Stimulated activated naive B cell treated with anti-CD40 and anti-IgM and Interleukin-4, amounts not matched to agents 10 μg/mL and 1 μg/mL and 100 μg/mL, for 72 hours (primary cell): ENCODE measurements around the gene SFTPA2.
"Not testable (repeated sequence)": the region's sequence is repeated elsewhere in the genome, so short reads cannot be mapped to it uniquely, and the experiment has no call there.

Experiments
- ATAC-seq, 2 donors: fragments of 150-1000 bp; cut with Tn5 transposase; replicated peaks; 2 replicates each; pipeline ENCODE4 v1.10.0; 2021; ENCODE audit warnings: moderate library complexity in 1 of 2
- DNase-seq: peaks from one replicate; pipeline ENCODE4 v3.0.0; 2021
- H3K27ac Mint-ChIP-seq: one replicate; pipeline ENCODE4 v1.8.0; 2022; ENCODE audit warnings: mild to moderate bottlenecking, mixed read lengths
- H3K27me3 Mint-ChIP-seq, 2 donors: one replicate each; pipeline ENCODE4 v1.8.0; 2022; ENCODE audit warnings: mixed read lengths in 2 of 2
- H3K36me3 Mint-ChIP-seq, 2 donors: one replicate each; pipeline ENCODE4 v1.8.0; 2022; ENCODE audit warnings: mixed read lengths in 2 of 2, mild to moderate bottlenecking in 1 of 2
- H3K4me1 Mint-ChIP-seq, 2 donors: one replicate each; pipeline ENCODE4 v1.8.0; 2022; ENCODE audit warnings: mixed read lengths in 2 of 2, mild to moderate bottlenecking in 1 of 2
- H3K4me3 Mint-ChIP-seq, 2 donors: one replicate each; pipeline ENCODE4 v1.8.0; 2022; ENCODE audit warnings: mild to moderate bottlenecking in 2 of 2, mixed read lengths in 2 of 2, moderate library complexity in 1 of 2
- H3K9me3 Mint-ChIP-seq, 2 donors: one replicate each; pipeline ENCODE4 v1.8.0; 2022; ENCODE audit warnings: mixed read lengths in 2 of 2, mild to moderate bottlenecking in 1 of 2

Gene SFTPA2

GRCh38 chr10:79544926-79545659 is 15.1 kb downstream of the SFTPA2 start:
- H3K27me3 Mint-ChIP-seq, result peaks cover 0 to 11% of the 10 kb centered on the region in 2 donors
- not testable (repeated sequence) for H3K36me3 Mint-ChIP-seq, H3K27ac Mint-ChIP-seq, H3K4me1 Mint-ChIP-seq, DNase-seq, H3K4me3 Mint-ChIP-seq, ATAC-seq, H3K9me3 Mint-ChIP-seq

DNA sequence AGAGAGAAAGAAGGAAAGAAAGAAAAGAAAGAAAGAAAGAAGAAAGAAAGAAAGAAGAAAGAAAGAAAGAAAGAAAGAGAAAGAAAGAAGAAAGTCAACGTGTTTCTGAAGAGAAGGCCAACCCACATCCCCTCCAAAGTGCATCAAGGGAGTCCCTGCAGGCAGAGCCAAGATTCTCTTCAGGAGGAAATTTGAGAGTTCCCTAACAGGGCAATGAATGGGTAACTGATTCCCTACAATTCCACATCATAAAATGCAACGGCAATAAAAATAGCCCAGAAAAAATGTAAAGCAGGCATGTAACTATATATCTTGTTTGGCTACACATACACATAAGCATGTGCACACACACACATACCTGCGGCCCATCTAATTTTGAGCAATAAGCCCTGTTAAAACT is 15.8 kb downstream of the SFTPA2 start:
- not testable (repeated sequence) for DNase-seq, H3K4me3 Mint-ChIP-seq, H3K9me3 Mint-ChIP-seq, H3K27ac Mint-ChIP-seq, H3K36me3 Mint-ChIP-seq, ATAC-seq, H3K4me1 Mint-ChIP-seq
- H3K27me3 Mint-ChIP-seq, result peaks cover 0 to 11% of the 10 kb centered on the region in 2 donors

- Mint-ChIP-seq H3K9me3 (peaks cover 0 to 6% of the 10 kb centered on the region in 2 donors), H3K27me3 (peaks cover 0 to 6% of the 10 kb centered on the region in 2 donors), H3K4me3 (no peak overlapping the region), H3K36me3 (no peaks in the 10 kb centered on the region), H3K4me1 (no peaks in the 10 kb centered on the region), H3K27ac (no peak overlapping the region)
- DNase-seq (no peak), ATAC-seq (no peak)
Observed at GRCh38 chr10:79542626-79543025, 17.6 kb downstream of the SFTPA2 start.

- not testable (repeated sequence) for H3K9me3 Mint-ChIP-seq, H3K4me1 Mint-ChIP-seq, H3K36me3 Mint-ChIP-seq, H3K4me3 Mint-ChIP-seq, DNase-seq, H3K27ac Mint-ChIP-seq, H3K27me3 Mint-ChIP-seq
- ATAC-seq, result peak; percentile 52 to 84
Observed at GRCh38 chr10:79540930-79541329, 19.3 kb downstream of the SFTPA2 start.

DNA sequence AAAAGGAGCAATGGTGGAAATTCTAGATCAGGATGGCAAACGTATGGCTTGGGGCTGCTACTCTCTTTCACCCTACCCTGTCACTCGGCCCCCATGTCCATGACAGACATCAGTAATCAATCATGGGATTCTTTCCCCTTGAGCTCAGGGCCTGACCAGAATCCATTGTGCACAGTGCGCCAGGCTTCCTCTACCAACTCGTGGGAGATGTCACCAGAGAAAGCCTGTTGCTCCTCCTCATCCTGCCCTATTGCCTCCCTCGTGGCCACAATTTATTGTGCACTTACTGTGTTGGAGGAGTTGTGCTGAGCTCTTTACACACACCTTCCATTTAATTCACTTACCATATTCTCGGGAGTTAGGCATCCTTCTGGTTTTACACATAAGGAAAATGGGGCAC is 21.9 kb downstream of the SFTPA2 start:
- H3K27ac Mint-ChIP-seq, H3K4me1 Mint-ChIP-seq, DNase-seq, ATAC-seq, H3K27me3 Mint-ChIP-seq, H3K4me3 Mint-ChIP-seq, H3K36me3 Mint-ChIP-seq, H3K9me3 Mint-ChIP-seq: not testable (repeated sequence)

GRCh38 chr10:79533903-79534175 is 26.4 kb downstream of the SFTPA2 start:
- H3K4me3 Mint-ChIP-seq, H3K36me3 Mint-ChIP-seq, H3K27me3 Mint-ChIP-seq, DNase-seq, H3K27ac Mint-ChIP-seq, H3K9me3 Mint-ChIP-seq, ATAC-seq, H3K4me1 Mint-ChIP-seq: not testable (repeated sequence)

- H3K36me3 Mint-ChIP-seq, H3K27me3 Mint-ChIP-seq, H3K9me3 Mint-ChIP-seq, H3K4me1 Mint-ChIP-seq, H3K27ac Mint-ChIP-seq, DNase-seq, H3K4me3 Mint-ChIP-seq: not testable (repeated sequence)
- peak; percentile 75 to 82 for ATAC-seq
Observed at GRCh38 chr10:79533142-79533902, 26.9 kb downstream of the SFTPA2 start.

DNA sequence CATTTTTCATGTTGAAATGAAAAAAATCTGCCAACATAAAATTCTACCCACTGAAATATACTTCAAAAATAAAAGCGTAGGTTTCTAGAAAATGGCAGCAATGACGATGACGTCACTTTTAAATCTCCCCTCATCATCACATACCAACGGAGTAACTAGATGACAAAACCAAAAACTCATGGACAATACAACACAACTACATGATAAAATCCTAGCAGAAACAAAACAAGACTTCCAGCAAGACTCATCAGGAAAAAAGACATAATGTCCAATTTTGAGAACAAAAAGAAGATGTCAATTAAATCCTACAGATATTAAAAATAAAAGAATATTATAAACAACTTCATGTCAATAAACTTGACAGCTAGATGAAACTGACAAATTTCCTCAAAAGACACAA is 31.9 kb downstream of the SFTPA2 start:
- not testable (repeated sequence) for ATAC-seq, H3K9me3 Mint-ChIP-seq, H3K4me1 Mint-ChIP-seq, H3K4me3 Mint-ChIP-seq, H3K27ac Mint-ChIP-seq, H3K27me3 Mint-ChIP-seq, DNase-seq, H3K36me3 Mint-ChIP-seq

GRCh38 chr10:79525049-79525710 is 35.0 kb downstream of the SFTPA2 start:
- peak in 1 of 2 donors; percentile 68 for ATAC-seq
- H3K27me3 Mint-ChIP-seq, H3K9me3 Mint-ChIP-seq: not testable (repeated sequence)

GRCh38 chr10:79523157-79523853 is 36.9 kb downstream of the SFTPA2 start:
- H3K36me3 Mint-ChIP-seq, H3K4me3 Mint-ChIP-seq, H3K9me3 Mint-ChIP-seq, H3K27ac Mint-ChIP-seq, H3K27me3 Mint-ChIP-seq, H3K4me1 Mint-ChIP-seq, ATAC-seq, DNase-seq: not testable (repeated sequence)

More at GRCh38 chr10:79525049-79525710, 35.0 kb downstream of the SFTPA2 start:
- not testable (repeated sequence) for H3K4me3 Mint-ChIP-seq, H3K27ac Mint-ChIP-seq, H3K4me1 Mint-ChIP-seq, H3K36me3 Mint-ChIP-seq, DNase-seq

DNA sequence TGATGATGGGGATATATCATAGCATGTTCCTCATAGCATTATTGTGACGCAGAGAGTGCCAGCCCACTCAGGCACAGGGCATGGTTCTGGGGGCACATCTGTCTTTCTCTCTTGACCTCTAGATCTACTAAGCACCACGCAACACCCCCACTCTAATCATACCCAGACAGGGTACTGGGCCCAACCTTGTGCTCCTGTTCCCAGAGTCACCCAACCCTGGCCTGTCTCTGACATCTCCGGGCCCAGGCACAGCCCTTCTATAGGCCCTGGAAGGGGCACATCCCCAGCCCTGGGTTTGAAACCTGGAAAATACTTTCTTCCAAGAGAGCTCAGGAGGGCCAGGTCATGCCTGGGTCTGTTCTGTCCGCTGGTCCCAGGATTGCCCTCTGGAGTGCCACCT is 37.7 kb downstream of the SFTPA2 start:
- H3K27me3 Mint-ChIP-seq, H3K36me3 Mint-ChIP-seq, DNase-seq, H3K4me1 Mint-ChIP-seq, H3K4me3 Mint-ChIP-seq, H3K9me3 Mint-ChIP-seq, H3K27ac Mint-ChIP-seq, ATAC-seq: not testable (repeated sequence)

GRCh38 chr10:79521751-79522150 is 38.5 kb downstream of the SFTPA2 start:
- H3K4me1 Mint-ChIP-seq, H3K36me3 Mint-ChIP-seq, H3K4me3 Mint-ChIP-seq, H3K27ac Mint-ChIP-seq, DNase-seq, H3K9me3 Mint-ChIP-seq, H3K27me3 Mint-ChIP-seq: not testable (repeated sequence)
- ATAC-seq, result peak in 1 of 2 donors; percentile 42

DNA sequence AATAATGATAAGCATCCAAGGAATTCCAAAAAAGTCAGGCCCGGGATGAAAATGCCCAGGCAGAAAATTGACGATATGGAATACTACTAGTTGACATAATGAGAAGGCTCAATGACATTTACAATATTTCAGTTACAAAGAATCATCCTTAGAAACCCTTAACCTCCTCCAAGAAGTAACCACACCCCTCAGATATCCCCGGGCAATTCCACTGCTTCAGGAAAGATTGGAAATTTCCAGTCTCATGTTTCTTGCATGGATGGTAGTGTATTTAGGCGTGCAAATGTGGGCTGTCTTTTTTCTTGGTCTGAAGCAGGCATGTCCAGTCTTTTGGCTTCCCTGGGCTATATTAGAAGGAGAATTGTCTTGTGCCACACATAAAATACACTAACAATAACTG is 42.6 kb downstream of the SFTPA2 start:
- not testable (repeated sequence) for H3K36me3 Mint-ChIP-seq, H3K27me3 Mint-ChIP-seq, H3K4me3 Mint-ChIP-seq, H3K4me1 Mint-ChIP-seq, ATAC-seq, H3K27ac Mint-ChIP-seq, H3K9me3 Mint-ChIP-seq, DNase-seq

DNA sequence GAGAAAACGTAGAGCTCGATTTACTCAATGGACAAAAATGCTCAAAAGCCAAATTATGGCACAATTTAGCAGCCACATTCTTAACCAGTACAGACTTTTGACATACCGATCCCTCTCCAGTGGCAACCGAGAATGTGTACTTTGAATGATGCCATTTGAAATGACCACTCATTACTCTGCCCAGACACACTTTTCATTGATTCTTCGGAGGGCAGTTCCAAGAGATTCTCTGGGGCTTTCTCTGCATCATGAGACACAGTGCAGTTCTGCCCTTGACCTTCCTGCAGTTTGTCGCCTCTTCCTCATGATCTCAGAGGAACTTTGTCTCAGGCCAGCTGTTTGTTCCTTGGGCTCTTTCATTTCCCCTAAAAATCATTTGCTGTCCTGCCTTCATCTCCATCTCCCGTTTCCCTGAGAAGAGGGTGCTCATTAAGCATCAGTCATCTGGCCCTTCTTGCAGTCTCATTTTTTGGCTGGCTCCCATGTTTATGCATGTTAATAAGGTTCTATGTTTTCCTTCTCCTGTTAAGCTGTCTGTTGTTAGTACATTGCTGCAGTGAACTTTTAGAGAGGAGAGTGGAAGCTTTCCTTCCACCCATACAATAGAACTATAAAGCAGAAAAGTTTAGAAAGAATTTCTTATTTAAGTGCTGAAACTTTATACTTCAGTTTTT is 43.5 kb downstream of the SFTPA2 start:
- not testable (repeated sequence) for H3K27me3 Mint-ChIP-seq, ATAC-seq, H3K27ac Mint-ChIP-seq, H3K9me3 Mint-ChIP-seq, H3K4me1 Mint-ChIP-seq, DNase-seq, H3K36me3 Mint-ChIP-seq, H3K4me3 Mint-ChIP-seq
